Stimulated activated CD4-positive, alpha-beta T cell treated with anti-CD3 and anti-CD28 coated beads, Interleukin-1b, Interleukin-23, amount 100 ng/mL, for 48 hours (primary cell): ENCODE data around the gene BACE2.
"Not testable (repeated sequence)": the region's sequence is repeated elsewhere in the genome, so short reads cannot be mapped to it uniquely, and the experiment has no call there.

Experiments
- DNase-seq: peaks from one replicate; pipeline ENCODE4 v3.0.0-alpha.2; 2020

BACE2 gene

DNA sequence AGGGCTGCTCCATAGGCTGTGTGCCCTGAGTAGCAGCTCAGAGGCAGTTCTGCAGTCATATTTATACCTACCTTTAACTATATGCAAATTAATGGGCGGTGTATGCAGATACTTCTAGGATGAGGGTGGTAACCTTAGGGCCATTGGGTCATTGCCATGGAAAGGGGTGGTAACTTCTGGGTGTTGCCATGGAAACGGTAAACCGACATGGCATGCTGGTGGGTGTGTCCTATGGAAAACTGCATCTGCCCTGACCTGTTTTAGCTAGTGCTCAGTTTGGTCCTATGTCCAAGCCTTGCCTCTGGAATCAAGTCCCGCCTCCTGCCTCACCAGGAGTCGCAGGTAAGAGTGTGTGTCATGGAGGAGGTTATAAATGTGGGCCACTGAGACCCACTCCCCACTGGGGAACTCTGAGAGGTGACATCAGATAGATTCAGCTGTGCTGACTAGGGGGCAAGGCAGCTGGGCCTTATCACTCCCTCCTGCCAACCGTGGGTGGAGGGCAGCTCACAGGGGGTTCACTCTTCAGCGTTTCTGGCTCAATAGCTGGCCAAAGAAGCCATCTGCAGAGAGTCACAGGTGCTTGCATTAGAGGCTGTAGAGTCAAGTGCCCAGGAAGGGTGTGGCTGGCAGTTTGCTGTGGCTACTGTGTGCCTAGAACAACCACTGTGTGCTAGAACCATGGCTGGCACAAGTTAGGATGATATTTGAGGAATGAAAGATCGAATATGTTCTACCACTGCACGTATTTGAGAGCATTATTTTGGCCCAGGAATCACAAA lies 19.0 kb downstream of the BACE2 start:
- DNase-seq: no peak

DNA sequence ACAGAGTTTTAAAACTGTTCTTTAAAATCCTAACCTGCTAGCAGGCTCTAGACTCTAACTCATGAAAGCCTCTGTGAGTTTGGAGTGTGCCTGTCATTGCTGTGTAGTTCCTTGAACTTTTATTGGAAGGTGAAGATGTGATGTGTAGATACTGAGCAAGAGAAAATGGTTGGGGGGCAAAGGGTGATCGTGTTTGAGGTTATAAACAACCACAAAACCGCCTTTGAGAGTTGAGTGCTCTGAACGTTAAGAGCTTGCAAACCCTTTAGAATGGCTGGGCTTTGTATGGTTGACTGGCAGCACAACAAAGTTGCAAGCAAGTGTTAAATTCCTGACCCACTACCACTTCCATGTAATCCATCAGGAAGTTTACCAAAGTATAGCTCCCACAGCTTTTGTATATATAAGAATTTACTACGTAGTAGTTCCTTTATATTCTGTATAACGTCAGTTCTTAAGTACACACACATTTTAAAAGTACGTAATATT lies 19.6 kb downstream of the BACE2 start:
- no peak for DNase-seq

DNA sequence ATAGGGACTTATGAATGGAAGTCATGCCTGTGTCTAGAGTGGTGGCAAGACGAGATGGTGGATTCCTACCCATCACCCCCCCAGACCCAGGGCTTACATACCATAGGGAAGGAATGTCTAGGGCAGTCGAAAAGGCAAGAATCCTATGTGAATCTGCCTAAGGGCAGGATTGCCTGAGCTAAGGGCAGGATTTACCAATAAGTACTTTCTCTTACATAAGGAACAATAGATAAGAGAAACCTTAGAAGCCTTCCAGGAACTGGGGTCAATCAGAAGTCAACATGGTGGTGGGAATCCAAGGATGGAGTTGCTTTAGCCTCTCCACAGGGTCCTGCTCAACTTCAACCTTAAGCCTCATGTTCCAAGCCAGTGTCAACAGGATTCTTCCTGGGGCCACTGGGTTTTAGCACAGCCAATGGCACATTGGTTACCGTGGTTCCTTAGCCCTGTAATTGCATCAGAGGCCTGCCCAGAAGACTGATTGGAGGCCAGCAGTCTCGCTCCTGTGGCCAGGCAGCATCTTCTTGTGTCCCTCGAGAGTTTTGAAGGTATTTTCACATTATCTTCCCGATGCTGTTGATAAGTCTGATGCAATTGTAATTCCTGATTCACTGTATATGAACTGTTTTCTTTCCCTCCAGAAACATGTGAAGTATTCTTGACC lies 20.7 kb downstream of the BACE2 start:
- no peak for DNase-seq

DNA sequence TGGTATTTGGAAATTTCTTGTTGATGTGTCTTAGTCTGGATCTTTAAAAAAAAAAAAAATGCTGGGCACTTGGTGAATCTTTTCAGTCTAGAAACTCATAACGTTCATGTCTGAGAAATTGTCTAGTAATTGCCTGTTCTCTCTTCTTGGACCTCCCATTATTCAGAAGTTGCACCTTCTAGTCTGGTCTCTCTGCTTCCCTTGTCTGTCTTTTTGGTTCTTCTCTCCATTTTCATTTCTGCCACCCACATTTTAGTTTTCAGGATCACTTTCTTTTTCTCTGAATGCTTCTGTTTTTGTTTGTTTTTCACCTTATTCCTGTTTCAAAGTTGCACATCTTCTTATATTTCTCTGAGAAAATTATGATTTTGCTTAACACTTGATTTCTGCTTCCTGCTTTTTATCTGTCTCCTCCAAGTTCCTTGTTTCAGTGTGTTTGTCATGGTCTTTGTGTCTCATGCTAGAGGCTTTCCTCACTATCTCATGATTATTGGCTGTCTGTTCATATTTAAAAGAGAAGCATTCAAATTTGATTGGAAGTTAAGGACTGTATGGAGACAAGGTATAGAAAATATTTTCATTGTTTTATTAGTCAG lies 21.3 kb downstream of the BACE2 start:
- DNase-seq: no peak

DNA sequence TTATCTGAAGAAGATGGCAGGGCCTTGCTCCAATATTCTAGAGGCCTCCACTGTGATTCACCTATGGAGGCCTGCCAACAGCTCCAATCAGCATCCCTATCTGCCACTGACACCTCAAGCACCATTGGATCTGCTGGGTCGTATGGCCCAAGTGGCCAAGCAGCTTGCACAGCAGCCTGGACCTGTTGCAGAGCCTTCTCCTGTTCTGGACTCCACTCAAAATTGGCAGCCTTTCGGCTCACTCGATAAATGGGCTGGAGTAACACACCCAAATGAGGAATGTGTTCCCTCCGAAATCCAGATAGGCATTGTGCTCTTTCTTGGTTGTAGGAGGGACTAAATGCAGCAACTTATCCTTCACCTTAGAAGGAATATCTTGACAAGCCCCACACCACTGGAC lies 24.6 kb downstream of the BACE2 start:
- not testable (repeated sequence) for DNase-seq

DNA sequence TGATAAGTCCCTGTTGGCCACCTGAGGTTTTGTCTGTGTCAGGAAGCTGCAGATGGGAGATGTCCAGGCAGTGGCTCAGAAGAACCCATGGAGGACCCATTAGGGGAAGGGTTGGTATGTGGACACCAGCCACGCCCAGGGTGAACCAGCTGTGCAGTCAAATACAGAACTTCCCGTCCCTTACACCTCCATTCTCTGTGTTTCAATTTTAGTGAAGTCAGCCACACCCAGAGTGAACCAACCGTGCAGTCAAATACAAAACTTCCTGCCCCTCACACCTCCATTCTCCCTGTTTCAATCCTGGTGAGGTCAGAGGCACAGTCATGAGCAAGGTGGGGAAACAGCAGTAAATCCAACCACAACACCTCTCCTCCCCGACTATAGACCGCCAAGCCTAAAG lies 27.4 kb downstream of the BACE2 start:
- no peak for DNase-seq

DNA sequence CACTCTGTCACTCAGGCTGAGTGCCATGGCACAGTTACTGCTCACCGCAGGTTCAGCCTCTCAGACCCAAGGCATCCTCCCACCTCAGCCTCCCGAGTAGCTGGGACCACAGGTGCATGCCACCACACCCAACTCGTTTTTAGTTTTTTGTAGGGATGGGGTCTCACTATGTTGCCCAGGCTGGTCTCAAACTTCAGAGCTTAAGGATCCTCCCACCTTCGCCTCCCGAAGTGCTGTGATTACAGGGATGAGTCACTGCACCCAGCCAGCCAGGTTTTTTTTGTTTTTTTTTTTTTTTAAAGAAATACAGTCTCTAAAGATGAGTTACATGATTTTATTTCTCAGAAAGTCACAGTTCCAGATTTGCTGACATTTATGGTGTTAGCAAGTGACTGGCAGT lies 29.0 kb downstream of the BACE2 start:
- no peak for DNase-seq

DNA sequence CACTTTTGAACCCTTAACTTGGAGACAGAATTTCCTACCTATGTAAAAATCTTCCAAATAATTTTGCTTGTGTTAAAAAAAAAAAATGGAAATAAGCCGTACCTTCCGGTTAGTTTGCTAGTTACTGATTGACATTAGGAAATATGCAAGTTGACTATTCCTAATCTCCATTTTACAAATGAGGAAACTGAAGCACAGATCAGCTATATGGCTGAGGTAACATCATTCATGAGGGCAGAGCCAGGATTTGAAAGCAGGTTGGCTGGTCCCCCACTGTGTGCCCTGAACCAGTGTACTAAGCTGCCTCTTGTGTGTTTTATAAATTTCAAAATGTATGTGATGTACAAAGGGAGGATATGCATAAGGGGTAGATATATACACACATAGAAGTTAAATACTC lies 29.6 kb downstream of the BACE2 start:
- DNase-seq: no peak

DNA sequence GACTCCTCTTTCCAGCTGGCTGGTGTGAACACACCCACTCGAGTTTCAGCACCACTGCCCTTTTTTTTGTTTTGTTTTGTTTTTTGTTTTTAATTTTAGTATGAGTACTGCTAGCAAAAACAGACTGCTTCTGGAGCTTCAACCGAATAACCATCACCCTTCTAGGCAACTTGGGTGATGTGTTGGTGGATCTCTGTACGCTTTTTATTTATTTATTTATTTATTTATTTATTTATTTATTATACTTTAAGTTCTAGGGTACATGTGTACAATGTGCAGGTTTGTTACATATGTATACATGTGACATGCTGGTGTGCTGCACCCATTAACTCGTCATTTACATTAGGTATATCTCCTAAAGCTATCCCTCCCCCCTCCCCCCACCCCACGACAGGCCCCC lies 30.7 kb downstream of the BACE2 start:
- DNase-seq: not testable (repeated sequence)

DNA sequence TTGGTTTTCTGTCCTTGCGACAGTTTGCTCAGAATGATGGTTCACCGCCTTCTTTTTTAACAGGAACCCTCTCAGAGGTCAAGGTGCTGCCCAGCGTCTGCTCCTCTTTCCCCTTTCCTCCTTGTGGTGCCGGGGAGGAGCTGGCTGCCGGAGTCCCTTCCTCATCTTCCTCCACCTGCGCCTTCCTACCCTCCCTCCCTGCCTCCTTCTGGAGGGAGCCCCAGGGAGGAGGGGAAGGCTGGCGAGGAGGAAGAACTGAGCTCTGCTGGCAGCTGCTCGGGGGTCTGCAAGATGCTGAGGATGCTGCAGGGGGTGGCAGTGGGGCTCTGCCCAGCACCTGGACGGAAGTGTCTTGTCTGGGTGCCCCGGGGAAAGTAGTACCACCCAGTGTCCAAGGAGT lies 31.2 kb downstream of the BACE2 start:
- no peak for DNase-seq

DNA sequence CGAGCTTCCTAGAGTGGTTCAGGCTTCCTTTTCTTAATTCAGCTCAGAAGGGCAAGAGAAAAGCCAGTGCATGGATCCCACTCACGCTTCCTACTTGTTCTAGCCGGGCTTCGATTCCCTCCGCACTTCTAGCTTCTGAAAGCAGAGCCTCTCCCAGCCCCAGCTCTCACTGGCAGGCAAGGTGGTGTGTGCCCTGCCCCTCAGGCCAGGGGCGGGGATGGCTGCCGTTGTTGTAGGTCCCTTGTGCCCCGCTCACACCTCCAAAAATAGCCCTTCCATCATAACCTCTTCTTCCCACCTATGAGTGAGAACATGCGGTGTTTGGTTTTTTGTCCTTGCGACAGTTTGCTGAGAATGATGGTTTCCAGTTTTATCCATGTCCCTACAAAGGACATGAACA lies 31.6 kb downstream of the BACE2 start:
- DNase-seq: no peak

DNA sequence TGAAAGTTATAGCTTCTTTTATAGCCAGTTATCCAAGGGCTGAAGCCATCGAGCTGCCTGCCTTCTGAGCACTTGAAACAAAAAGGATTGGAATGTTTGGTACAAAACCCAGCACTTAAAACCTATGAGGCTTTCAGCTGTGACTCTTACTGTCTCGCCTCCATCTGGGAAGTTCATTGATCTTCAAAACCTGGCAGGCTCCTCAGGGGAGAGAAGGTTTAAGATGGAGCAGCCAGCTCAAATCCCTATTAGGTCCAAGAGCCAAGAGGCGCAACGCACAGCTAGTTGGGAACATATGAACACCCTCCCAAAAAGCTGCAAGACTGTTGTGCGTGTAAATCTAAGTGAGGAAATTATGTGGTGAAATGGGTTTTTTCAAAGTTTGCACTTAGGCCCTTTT lies 33.4 kb downstream of the BACE2 start:
- no peak for DNase-seq

DNA sequence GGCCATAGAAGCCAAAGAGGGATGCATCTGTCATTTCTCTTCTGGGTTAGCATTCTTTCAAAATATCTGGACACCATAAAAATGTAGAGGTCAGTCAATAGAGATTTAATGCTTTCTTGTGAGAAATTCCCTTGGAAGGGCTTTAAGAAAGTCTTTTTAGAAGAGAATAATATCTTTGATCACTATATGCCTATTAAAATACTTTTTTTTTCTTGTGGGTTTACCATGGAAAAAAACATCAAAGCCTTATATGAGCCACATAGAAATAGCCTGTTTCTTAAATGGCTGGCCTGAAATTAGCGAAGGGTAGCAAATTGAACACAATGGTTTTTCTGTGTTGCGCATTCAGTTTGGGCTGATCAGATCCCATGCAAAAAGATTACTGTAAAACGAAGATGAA lies 36.8 kb downstream of the BACE2 start:
- no peak for DNase-seq

DNA sequence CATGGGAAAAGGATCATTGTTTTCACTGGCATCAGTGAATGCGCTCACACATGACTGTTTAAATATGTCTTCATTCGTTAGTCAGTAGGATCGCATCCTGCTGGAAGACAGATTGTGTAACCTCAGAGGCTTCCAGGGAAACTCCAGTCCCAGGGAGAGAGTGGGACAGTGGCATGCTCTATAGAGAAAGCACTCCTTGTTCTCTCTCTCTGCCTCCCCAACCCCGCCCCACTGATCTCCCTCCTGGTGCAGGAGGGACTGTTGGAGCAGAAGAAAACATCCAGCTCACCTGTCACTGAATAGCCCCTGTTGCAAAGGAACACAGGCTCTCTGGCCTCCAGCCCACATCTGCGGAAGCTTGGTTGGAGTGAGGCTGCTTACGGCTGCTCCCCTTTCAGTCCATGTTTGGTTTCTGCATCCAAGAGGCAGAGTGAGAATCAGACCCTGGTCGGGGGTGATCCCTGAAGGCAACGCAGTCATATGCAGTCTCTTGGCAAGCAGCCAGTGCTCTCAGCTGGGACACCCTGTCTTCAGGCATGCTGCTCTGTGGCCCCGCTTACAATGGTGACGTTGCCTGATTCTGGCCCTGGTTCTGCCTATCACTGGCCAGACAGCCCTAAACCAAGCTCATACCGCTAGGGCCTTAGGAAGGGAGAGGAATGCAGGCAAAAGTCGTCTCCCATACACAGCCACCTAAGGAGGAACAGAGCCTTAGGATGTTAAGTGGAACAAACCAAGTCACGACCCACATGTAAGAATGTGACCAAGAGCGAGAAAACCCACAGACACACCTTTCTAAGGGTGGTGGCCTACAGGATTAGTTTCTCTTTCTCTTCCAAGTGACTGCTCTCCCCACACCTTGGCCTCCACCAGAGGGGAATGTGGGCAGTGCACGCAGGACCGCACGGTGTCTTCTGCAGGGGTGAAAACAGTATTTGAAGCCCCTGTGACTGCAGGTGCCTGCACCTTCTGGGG lies 39.7 kb downstream of the BACE2 start:
- DNase-seq: no peak

DNA sequence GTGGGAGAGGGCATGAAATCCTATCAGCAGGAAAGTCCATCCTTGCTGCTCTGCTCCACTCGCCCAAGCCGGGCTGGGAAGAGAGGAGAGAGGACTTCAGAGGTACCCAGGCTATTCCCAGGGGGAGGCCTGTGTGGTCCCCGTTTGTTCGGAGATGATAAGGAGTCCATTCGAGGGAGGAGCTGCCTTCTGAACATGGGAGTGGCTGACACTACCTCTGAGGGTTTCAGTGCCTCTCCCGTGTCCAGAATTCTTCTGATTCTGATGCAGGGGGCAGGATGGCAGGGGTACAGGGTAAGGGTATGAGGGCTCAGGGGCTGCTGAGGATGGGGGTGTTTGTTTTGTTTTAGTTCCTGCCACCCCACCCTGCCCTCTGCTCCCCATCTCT lies 40.4 kb downstream of the BACE2 start:
- no peak for DNase-seq

DNA sequence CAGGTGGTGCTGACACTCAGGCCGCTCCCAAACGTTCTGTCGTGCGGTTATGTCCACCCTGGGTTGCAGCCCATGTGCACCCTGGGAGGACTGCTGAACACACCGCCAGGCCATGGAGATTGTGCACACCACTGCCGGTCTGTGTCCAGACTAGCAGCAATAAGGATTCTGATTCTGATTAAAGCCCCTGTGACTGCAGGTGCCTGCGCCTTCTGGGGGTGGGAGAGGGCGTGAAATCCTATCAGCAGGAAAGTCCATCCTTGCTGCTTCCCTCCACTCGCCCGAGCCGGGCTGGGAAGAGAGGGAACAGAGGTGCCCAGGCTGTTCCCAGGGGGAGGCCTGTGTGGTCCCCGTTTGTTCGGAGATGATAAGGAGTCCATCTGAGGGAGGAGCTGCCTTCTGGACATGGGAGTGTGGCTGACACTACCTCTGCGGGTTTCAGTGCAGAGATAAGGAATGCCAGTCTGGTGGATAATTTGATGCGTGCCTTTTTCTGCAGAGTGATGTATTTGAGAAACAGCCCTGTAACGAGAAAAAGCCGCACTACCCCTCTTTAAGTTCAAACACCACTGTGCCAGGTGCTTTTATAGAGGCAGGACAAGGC lies 41.2 kb downstream of the BACE2 start:
- no peak for DNase-seq

DNA sequence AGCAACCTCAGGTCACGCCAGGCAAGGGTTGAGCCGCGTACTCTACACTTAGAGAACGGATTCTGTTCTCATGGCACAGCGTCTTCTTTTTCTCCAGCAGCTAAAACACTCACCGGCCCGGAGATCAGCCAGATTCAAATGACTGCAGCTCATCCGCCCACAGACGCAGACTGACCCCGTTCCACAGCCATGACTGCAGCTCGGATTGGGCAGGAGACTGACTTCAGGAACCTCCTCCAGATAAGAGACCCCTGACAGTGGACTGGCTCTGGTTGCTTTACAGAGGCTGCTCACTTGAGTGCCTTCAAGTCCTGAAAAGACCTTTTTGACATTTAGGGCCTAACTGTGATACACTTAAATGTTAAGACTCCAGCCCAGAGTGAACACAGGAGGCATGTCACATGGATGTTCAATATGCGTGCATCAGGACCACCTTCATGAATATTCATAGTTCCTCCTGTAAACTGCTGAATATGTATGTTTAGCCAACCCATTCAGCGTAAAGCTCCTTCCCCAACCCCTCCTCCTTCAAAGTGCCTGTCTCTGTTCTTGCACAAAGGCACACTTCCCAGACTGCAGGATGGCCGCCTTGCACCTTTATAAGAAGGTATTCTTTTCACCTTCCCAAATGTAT lies 42.6 kb downstream of the BACE2 start:
- DNase-seq: no peak

DNA sequence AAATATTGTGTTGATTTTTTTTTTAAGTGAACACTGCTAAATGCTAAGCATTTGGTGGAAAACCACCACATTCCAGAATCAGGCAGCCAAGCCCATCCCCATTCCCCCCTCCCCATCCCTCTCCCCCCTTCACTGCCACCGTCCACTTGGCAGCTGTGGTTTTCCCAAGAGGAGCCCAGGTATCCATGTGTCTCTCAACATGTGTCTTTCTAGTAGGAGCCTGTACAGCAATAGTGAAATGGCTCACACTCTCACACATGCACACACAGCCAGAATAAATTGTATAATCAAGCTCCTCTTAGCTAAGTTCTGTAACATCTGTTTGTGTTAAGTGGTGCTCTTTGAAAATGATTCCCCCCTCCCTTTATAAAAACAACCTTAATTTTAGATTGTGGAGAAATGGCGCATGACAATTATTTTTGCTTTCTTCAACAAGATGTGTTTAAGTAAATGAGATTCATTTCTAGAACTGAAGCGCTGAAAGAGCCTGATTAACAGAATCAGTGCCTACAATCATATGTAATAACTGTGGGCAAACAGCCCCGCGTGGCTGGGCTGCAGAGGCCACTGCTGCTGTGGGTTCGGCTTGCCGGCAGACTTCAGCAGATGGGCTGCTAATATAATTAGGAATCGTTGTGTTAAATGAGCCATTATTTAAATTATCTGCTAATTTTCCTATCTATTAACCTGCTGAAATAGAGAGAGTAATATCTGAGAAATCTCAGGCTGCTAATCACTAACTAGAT lies 43.3 kb downstream of the BACE2 start:
- DNase-seq: no peak

DNA sequence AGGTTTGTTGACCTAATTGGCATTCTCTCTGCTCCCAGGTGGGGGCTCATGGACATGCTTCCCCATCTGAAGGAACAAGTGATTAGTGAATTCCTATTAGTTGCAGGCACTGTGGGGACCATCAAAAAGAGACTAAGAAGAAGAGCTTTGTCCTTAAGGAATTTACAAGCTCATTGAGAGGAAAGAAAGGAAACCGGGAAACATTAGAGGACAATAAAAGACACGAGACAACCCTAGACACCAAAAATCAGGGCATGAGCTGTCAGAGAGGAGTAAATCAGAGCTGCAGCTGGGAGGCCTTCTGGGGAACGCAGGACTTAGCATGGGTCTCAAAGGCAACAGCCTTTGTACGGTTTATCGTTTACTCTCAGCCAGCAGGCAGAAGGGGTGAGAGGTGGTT lies 45.1 kb downstream of the BACE2 start:
- DNase-seq: no peak

DNA sequence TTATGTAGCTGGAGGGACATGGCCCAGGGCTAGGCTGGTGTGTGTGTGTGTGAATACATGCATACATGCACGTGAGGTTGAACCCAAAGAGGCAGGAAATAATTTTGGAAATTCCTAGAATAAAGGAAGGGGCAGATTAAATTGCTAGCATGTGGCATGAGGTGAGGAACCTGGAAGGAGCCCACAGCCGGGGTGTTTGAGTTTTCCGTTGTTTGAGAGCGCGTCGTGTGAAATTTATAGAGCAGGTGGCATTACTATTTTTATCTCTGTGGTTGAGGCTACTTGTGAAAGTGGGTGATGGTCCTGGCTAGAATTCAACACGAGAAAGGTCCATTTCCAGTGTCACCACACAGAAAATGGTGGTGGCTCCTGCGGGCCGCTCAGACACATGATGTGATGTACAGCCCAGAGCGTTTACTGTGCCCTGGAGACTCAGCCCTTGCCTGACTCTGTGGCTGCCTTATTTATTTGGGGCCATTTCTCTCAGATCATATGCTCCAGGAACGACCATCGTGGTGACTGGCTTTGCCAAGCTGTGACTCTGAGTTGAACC lies 48.0 kb downstream of the BACE2 start:
- no peak for DNase-seq

DNA sequence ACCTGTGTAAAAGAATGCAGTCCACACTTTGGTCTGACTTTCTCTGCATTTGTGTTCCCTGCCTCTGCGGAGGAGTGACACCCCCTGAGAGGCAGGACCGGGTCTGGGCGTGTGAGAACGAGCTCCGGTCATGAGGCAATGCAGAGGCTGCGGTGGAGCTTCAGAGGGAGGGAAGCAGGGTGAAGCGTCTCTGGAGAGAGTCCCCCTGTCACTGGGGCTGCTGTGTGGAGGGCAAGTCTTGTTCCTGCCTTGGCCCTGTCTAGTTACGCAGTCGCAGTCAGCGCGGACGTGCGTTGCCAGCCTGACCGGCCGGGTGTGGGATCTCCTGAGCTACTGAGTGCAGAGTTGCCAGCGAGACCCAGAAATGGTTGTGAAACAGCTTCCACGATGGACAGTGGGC lies 48.5 kb downstream of the BACE2 start:
- DNase-seq: no peak
